GM12892 (cell line): ENCODE measurements around the gene CD46.

Source experiments
- POLR2AphosphoS5 ChIP-seq: IDR thresholded peaks from 2 replicates; pipeline ENCODE4 v1.6.1; 2011; ENCODE audit warnings: low read depth, low read length, control low read depth
- TAF1 ChIP-seq: IDR thresholded peaks from 2 replicates; pipeline ENCODE4 v1.6.1; 2011; ENCODE audit warnings: low read depth, mild to moderate bottlenecking, control low read depth, low read length, borderline replicate concordance

GRCh38 chr1:207813512-207813881 is 61.6 kb downstream of the CD46 start:
- no peak for TF ChIP-seq TAF1
- TF ChIP-seq POLR2AphosphoS5 = no peak
